Lower lobe of right lung (tissue), 2 donors: ENCODE data around the gene PIGM. TPM values are rescaled to one million over a fixed set of nuclear protein-coding genes. Genes with fewer than 3 reads are reported as not detected.

Source experiments
- ATAC-seq, 2 donors: fragments of 200-7000 bp; cut with Tn5 transposase; one replicate each; pipeline ENCODE4 v1.9.1; 2020 to 2022; ENCODE audit warnings: mild to moderate bottlenecking in 2 of 2, moderate library complexity in 2 of 2
- DNase-seq: peaks from one replicate; pipeline ENCODE4 v3.0.0-alpha.2; 2020
- H3K27ac ChIP-seq: fragments of 200-600 bp; one replicate; pipeline ENCODE4 v1.8.0; 2022
- H3K27me3 ChIP-seq: fragments of 200-600 bp; one replicate; pipeline ENCODE4 v1.8.0; 2022; ENCODE audit warnings: low read depth
- H3K36me3 ChIP-seq: fragments of 200-600 bp; one replicate; pipeline ENCODE4 v1.8.0; 2022; ENCODE audit warnings: mild to moderate bottlenecking
- H3K4me1 ChIP-seq: fragments of 200-600 bp; one replicate; pipeline ENCODE4 v1.8.0; 2022
- H3K4me3 ChIP-seq: fragments of 200-600 bp; one replicate; pipeline ENCODE4 v1.8.0; 2022; ENCODE audit warnings: mild to moderate bottlenecking
- H3K9me3 ChIP-seq: fragments of 200-600 bp; one replicate; pipeline ENCODE4 v1.8.0; 2022
- intact Hi-C: fragments of 100-400 bp; cut with DNase I; formaldehyde crosslinking; loops from one replicate; pipeline ENCODE4 v1.11.0; 2022
- total RNA-seq: library from RNA; stranded (reverse); fragmentation: NEBNext Ultra II Directional; extraction: Animal tissue kit (Norgen Biotek cat#: 25700); gene quantifications from one replicate; pipeline ENCODE4 v1.2.1, GENCODE V29; 2021
- TF ChIP-seq, protein P1 (sequence below): fragments of 200-600 bp; IDR thresholded peaks from one replicate; pipeline ENCODE4 v1.8.0; 2022; ENCODE audit warnings: antibody characterized with exemption, mild to moderate bottlenecking
- donor health status: DM: no; HTN: yes; CAD: no; lungs with severe emphysema.

Gene PIGM
- total RNA-seq, 1 donor from 2014 or later, result 6.9 TPM

DNA sequence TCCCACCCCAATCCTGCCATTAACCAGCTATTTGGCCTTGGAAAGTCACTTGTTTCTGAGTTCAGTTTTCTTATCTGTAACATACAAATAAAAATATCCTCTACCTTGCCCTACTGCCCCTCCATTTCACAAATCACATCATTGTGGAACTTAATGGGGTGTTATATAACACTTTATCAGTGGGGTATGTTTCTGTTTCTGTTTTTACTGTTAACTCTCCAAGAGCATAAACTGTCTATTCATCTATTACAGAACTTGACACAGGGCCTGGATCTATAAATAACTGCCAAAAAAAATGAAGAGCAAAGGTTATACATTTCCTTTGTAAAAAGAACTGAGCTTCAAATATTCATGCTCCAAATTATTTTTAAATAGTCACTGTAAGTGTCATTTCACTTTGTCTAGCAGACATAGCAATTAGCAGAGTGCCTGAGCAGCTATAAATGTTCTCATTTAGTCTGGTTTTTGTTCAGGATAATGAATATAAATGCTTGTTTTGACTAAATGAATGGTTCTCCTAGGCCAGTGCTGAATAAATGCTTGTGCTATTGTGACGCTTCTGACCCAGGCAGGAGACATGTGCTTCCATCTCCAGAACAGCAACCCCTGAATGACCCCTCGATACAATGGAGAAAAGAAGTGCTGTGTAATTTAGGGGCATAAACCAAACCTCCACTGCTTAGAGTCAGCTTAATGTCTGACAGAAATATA, 7.4 kb downstream of the PIGM start:
- H3K27me3 ChIP-seq, result no peaks in the 10 kb centered on the region
- H3K4me1 ChIP-seq, result no peaks in the 10 kb centered on the region
- no peaks in the 10 kb centered on the region for H3K9me3 ChIP-seq
- no peak overlapping the region for H3K4me3 ChIP-seq
- DNase-seq, result no peak
- TF ChIP-seq, protein P1, sequence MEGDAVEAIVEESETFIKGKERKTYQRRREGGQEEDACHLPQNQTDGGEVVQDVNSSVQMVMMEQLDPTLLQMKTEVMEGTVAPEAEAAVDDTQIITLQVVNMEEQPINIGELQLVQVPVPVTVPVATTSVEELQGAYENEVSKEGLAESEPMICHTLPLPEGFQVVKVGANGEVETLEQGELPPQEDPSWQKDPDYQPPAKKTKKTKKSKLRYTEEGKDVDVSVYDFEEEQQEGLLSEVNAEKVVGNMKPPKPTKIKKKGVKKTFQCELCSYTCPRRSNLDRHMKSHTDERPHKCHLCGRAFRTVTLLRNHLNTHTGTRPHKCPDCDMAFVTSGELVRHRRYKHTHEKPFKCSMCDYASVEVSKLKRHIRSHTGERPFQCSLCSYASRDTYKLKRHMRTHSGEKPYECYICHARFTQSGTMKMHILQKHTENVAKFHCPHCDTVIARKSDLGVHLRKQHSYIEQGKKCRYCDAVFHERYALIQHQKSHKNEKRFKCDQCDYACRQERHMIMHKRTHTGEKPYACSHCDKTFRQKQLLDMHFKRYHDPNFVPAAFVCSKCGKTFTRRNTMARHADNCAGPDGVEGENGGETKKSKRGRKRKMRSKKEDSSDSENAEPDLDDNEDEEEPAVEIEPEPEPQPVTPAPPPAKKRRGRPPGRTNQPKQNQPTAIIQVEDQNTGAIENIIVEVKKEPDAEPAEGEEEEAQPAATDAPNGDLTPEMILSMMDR, result no peak
- intact Hi-C loops, result no loop called here
- ATAC-seq, result no peak
- H3K27ac ChIP-seq, result no peak overlapping the region
- no peaks in the 10 kb centered on the region for H3K36me3 ChIP-seq

- no peaks in the 10 kb centered on the region for H3K9me3 ChIP-seq
- no peaks in the 10 kb centered on the region for H3K27me3 ChIP-seq
- no peak for ATAC-seq
- intact Hi-C loops, result no loop called here
- no peak overlapping the region for H3K27ac ChIP-seq
- H3K4me1 ChIP-seq, result no peaks in the 10 kb centered on the region
- no peaks in the 10 kb centered on the region for H3K36me3 ChIP-seq
- no peak overlapping the region for H3K4me3 ChIP-seq
- no peak for DNase-seq
- TF ChIP-seq, protein P1, result no peak
Observed at GRCh38 chr1:160022330-160023310, 9.2 kb downstream of the PIGM start.

- ATAC-seq (no peak), DNase-seq (no peak)
- intact Hi-C loops, result no loop called here
- H3K27me3 ChIP-seq, result no peaks in the 10 kb centered on the region
- H3K27ac ChIP-seq, result no peak overlapping the region
- no peaks in the 10 kb centered on the region for H3K4me1 ChIP-seq
- no peaks in the 10 kb centered on the region for H3K36me3 ChIP-seq
- TF ChIP-seq, protein P1, result no peak
- H3K9me3 ChIP-seq, result no peaks in the 10 kb centered on the region
- H3K4me3 ChIP-seq, result no peak overlapping the region
Observed at GRCh38 chr1:160021376-160022074, 10.3 kb downstream of the PIGM start.

GRCh38 chr1:160020196-160020595, 11.6 kb downstream of the PIGM start:
- TF ChIP-seq, protein P1, result no peak
- Histone ChIP-seq H3K27me3 (no peaks in the 10 kb centered on the region), H3K36me3 (no peaks in the 10 kb centered on the region), H3K4me3 (no peak overlapping the region), H3K9me3 (no peaks in the 10 kb centered on the region), H3K27ac (no peak overlapping the region), H3K4me1 (no peaks in the 10 kb centered on the region)
- intact Hi-C loops, result no loop called here
- no peak for ATAC-seq
- no peak for DNase-seq

DNA sequence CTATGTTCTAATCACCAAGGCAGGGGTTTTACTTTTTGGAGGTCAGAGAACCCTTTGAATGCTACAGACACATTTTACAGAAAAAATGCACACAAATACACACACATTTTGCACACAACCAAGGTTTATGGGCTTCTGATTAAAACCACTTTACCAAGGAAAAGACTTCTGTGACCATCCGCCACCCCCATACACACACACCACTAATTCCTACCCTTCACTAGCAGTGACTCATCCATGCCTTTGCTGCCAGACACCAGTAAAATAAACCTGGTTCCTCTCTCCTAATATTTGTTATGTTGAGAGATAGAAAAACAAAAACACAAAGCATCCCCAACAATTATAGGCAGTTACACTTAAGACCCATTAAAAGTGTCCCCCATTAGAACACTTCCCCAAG, 12.9 kb downstream of the PIGM start:
- no peak for ATAC-seq
- H3K4me1 ChIP-seq, result no peaks in the 10 kb centered on the region
- intact Hi-C loops, result no loop called here
- TF ChIP-seq, protein P1, result no peak
- no peak for DNase-seq
- H3K9me3 ChIP-seq, result no peaks in the 10 kb centered on the region
- H3K27me3 ChIP-seq, result no peaks in the 10 kb centered on the region
- H3K27ac ChIP-seq, result no peak overlapping the region
- no peak overlapping the region for H3K4me3 ChIP-seq
- H3K36me3 ChIP-seq, result no peaks in the 10 kb centered on the region
